IMR-90 (cell line): Measurements from ENCODE around the gene CC2D2B. TPM values are rescaled to one million over a fixed set of nuclear protein-coding genes. Genes with fewer than 3 reads are reported as not detected.

Experiments
- ATAC-seq: fragments of 200-7000 bp; cut with Tn5 transposase; 2 replicates; pipeline ENCODE4 v1.9.1; 2020; ENCODE audit warnings: low read depth, mild to moderate bottlenecking, moderate library complexity
- BruUV-seq: library from RNA; stranded (reverse); fragments of 400-500 nt; replicated peaks from 2 replicates; lab custom pipeline; 2021; lab: Mats Ljungman, UMichigan
- CTCF ChIA-PET: fragments of 300-600 bp; formaldehyde crosslinking; extraction: SDS; loops from one replicate; lab custom pipeline; 2021; ENCODE audit warnings: antibody characterized with exemption; lab: Yijun Ruan, JAX
- POLR2A ChIA-PET: fragments of 300-600 bp; sonication (Branson Sonifier 250); formaldehyde crosslinking; loops from one replicate; lab custom pipeline; 2022; ENCODE audit warnings: antibody characterized with exemption; ENCODE audit not compliant: unreplicated experiment; lab: Charles Lee
- DNase-seq: peaks from one replicate; pipeline ENCODE4 v3.0.0; 2013
- H2AFZ ChIP-seq: replicated peaks from 2 replicates; pipeline ENCODE3; 2013; ENCODE audit warnings: low read length, mild to moderate bottlenecking; ENCODE audit not compliant: poor library complexity
- H2AK5ac ChIP-seq: 2 replicates; pipeline ENCODE4 v1.6.1; 2013; ENCODE audit warnings: low read depth, low read length, inconsistent platforms
- H2AK9ac ChIP-seq: replicated peaks from 2 replicates; pipeline ENCODE3; 2013; ENCODE audit warnings: mild to moderate bottlenecking, low read depth, low read length, moderate library complexity; ENCODE audit not compliant: poor library complexity
- H2BK120ac ChIP-seq: 2 replicates; pipeline ENCODE4 v1.6.1; 2013; ENCODE audit warnings: low read depth, low read length, inconsistent platforms
- H2BK15ac ChIP-seq: 3 replicates; pipeline ENCODE4 v1.6.1; 2013; ENCODE audit warnings: low read depth, low read length, inconsistent platforms
- H2BK20ac ChIP-seq: 2 replicates; pipeline ENCODE4 v1.6.1; 2013; ENCODE audit warnings: low read depth, mild to moderate bottlenecking, inconsistent platforms, low read length, moderate library complexity
- H2BK5ac ChIP-seq: 2 replicates; pipeline ENCODE4 v1.6.1; 2013; ENCODE audit warnings: mild to moderate bottlenecking, low read depth, low read length, inconsistent platforms; ENCODE audit not compliant: poor library complexity, severe bottlenecking
- H3K14ac ChIP-seq: replicated peaks from 2 replicates; pipeline ENCODE4 v1.6.1; 2013; ENCODE audit warnings: low read depth, low read length, inconsistent platforms
- H3K18ac ChIP-seq: 2 replicates; pipeline ENCODE4 v1.6.1; 2013; ENCODE audit warnings: low read depth, low read length, control low read depth
- H3K23ac ChIP-seq: 2 replicates; pipeline ENCODE4 v1.6.1; 2013; ENCODE audit warnings: low read depth, low read length, inconsistent platforms
- H3K27ac ChIP-seq: 2 replicates; pipeline ENCODE4 v1.5.1; 2013; ENCODE audit warnings: mild to moderate bottlenecking, control low read depth, low read length; ENCODE audit not compliant: insufficient read depth
- H3K27me3 ChIP-seq: 2 replicates; pipeline ENCODE4 v1.6.1; 2013; ENCODE audit warnings: low read length; ENCODE audit not compliant: control insufficient read depth, insufficient read depth
- H3K36me3 ChIP-seq: 2 replicates; pipeline ENCODE4 v1.6.1; 2013; ENCODE audit warnings: low read length, mixed read lengths; ENCODE audit not compliant: control insufficient read depth, insufficient read depth
- H3K4ac ChIP-seq: 2 replicates; pipeline ENCODE4 v1.6.1; 2013; ENCODE audit warnings: low read depth, low read length, inconsistent platforms
- H3K4me1 ChIP-seq: 2 replicates; pipeline ENCODE4 v1.6.1; 2013; ENCODE audit warnings: low read length, mixed read lengths; ENCODE audit not compliant: control insufficient read depth, insufficient read depth
- H3K4me2 ChIP-seq: 2 replicates; pipeline ENCODE4 v1.6.1; 2013; ENCODE audit warnings: low read depth, mild to moderate bottlenecking, control low read depth, low read length, moderate library complexity
- H3K4me3 ChIP-seq: 2 replicates; pipeline ENCODE4 v1.5.1; 2013; ENCODE audit warnings: low read depth, mild to moderate bottlenecking, control low read depth, low read length, moderate library complexity; ENCODE audit not compliant: insufficient read depth
- H3K56ac ChIP-seq: 2 replicates; pipeline ENCODE4 v1.6.1; 2013; ENCODE audit warnings: low read length, inconsistent platforms; ENCODE audit not compliant: insufficient read depth; ENCODE audit errors: extremely low read depth
- H3K79me1 ChIP-seq, 2 experiments: 2 replicates each; pipeline ENCODE4 v1.6.1; 2013; ENCODE audit warnings: low read length in 2 of 2, inconsistent platforms in 1 of 2, low read depth in 1 of 2
- H3K9ac ChIP-seq: 2 replicates; pipeline ENCODE4 v1.6.1; 2013; ENCODE audit warnings: low read depth, low read length, control low read depth
- H3K9me1 ChIP-seq: 2 replicates; pipeline ENCODE4 v1.6.1; 2013; ENCODE audit warnings: low read length, inconsistent platforms; ENCODE audit not compliant: insufficient read depth
- H3K9me3 ChIP-seq: 2 replicates; pipeline ENCODE4 v1.6.1; 2013; ENCODE audit warnings: low read length; ENCODE audit not compliant: control insufficient read depth, insufficient read depth
- H4K20me1 ChIP-seq: 2 replicates; pipeline ENCODE4 v1.6.1; 2013; ENCODE audit warnings: low read length, inconsistent platforms; ENCODE audit not compliant: insufficient read depth
- H4K5ac ChIP-seq: 2 replicates; pipeline ENCODE4 v1.6.1; 2013; ENCODE audit warnings: mild to moderate bottlenecking, low read depth, low read length, control low read depth
- H4K8ac ChIP-seq, 2 experiments: 2 replicates each; pipeline ENCODE4 v1.6.1; 2013; ENCODE audit warnings: low read depth in 2 of 2, low read length in 2 of 2, control low read depth in 1 of 2, inconsistent platforms in 1 of 2
- H4K91ac ChIP-seq: 2 replicates; pipeline ENCODE4 v1.6.1; 2013; ENCODE audit warnings: low read depth, low read length, inconsistent platforms; ENCODE audit not compliant: insufficient read depth
- BHLHE40 ChIP-seq: fragments of 150-350 bp; IDR thresholded peaks from 2 replicates; pipeline ENCODE4 v1.6.1; 2016; ENCODE audit warnings: mild to moderate bottlenecking, low read depth, low read length
- CEBPB ChIP-seq: IDR thresholded peaks from 2 replicates; pipeline ENCODE4 v1.6.1; 2012; ENCODE audit warnings: low read depth, low read length, improper control_type of control experiment
- CHD1 ChIP-seq: IDR thresholded peaks from 2 replicates; pipeline ENCODE4 v1.6.1; 2012; ENCODE audit warnings: low read depth, low read length, improper control_type of control experiment
- ELK1 ChIP-seq: fragments of 150-350 bp; IDR thresholded peaks from 2 replicates; pipeline ENCODE4 v1.6.1; 2016; ENCODE audit warnings: low read depth, mild to moderate bottlenecking, low read length, moderate library complexity, borderline replicate concordance
- FOS ChIP-seq: fragments of 150-350 bp; IDR thresholded peaks from 2 replicates; pipeline ENCODE4 v1.6.1; 2016; ENCODE audit warnings: low read depth, low read length
- MAFK ChIP-seq: IDR thresholded peaks from 2 replicates; pipeline ENCODE4 v1.6.1; 2012; ENCODE audit warnings: low read depth, low read length, improper control_type of control experiment
- WGBS, 2 experiments: methylation state at CpG; one replicate each; pipeline versions ENCODE4 v1.1.5 to v1.1.7; 2013; ENCODE audit warnings: missing lambda C conversion rate in 2 of 2; ENCODE audit not compliant: insufficient read length in 1 of 2; ENCODE audit errors: extremely low coverage in 2 of 2; 5-methylcytosine and 5-hydroxymethylcytosine counted together
- dilution Hi-C: fragments of 300-500 bp; cut with HindIII; formaldehyde crosslinking; loops from one replicate; pipeline ENCODE4 v1.14.3; 2018; ENCODE audit warnings: low sequenced_read_pairs; ENCODE audit not compliant: unreplicated experiment
- in situ Hi-C: fragments of 300-500 bp; cut with MboI; formaldehyde crosslinking; loops from 3 replicates; pipeline ENCODE4 v1.14.3; 2019; ENCODE audit warnings: low sequenced_read_pairs, inconsistent platforms, mixed read lengths
- intact Hi-C: fragments of 100-400 bp; cut with micrococcal nuclease; formaldehyde crosslinking; loops from 2 replicates; pipeline ENCODE4 v1.10.0; 2022
- polyA plus RNA-seq, 3 experiments: library from polyadenylated mRNA; depleted of rRNA; stranded (reverse); fragments of >200 nt; gene quantifications; 2 replicates each; pipeline ENCODE4 v1.2.3, GENCODE V29; 2012; ENCODE audit warnings: low replicate concordance in 1 of 3
- total RNA-seq: library from RNA; depleted of rRNA; stranded (reverse); fragments of >200 nt; gene quantifications from 2 replicates; pipeline ENCODE4 v1.2.3, GENCODE V29; 2012
- TF ChIP-seq, protein P1 (sequence below): fragments of 150-350 bp; IDR thresholded peaks from 2 replicates; pipeline ENCODE4 v1.6.1; 2017; ENCODE audit warnings: mild to moderate bottlenecking, antibody characterized with exemption, low read length, low read depth

CC2D2B gene
- total and polyA plus RNA-seq, 2 of the 4 experiments (the other 2 are of a cell fraction), result not detected

DNA sequence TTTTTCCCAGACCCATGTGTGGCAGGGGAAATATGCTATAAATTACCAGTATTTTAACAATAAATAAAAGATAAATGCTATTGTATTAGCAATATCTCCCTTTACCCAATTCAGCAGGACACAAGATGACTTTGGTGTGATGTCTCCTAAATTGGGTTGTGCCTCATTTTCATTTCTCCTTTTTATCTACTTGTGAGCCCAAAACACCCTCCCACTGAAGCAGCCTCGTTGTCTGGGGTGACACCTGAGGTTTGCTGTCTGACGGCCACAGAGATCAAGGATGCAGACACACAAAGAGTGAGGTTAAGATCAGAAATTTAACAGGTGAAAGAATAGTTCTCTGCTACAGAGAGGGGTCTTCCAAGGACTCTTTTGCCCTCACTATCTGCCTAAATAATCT is 27.1 kb upstream of the CC2D2B start:
- Histone ChIP-seq H2BK120ac (no peak overlapping the region), H4K20me1 (no peaks in the 10 kb centered on the region), H2AFZ (no peak overlapping the region), H3K4me1 (no peaks in the 10 kb centered on the region), H3K9me1 (no peaks in the 10 kb centered on the region), H4K8ac (no peak overlapping the region), H3K4me3 (no peak overlapping the region), H3K27me3 (no peaks in the 10 kb centered on the region), H3K23ac (no peak overlapping the region), H3K36me3 (no peaks in the 10 kb centered on the region), H3K56ac (no peak overlapping the region), H2BK15ac (no peak overlapping the region), H3K9ac (no peak overlapping the region), H3K14ac (no peak overlapping the region), H3K79me1 (no peaks in the 10 kb centered on the region), H4K91ac (no peak overlapping the region), H4K5ac (no peak overlapping the region), H3K18ac (no peak overlapping the region), H3K27ac (no peak overlapping the region), H2BK5ac (no peak overlapping the region), H3K4ac (no peak overlapping the region), H3K4me2 (no peak overlapping the region), H2AK5ac (no peak overlapping the region), H2BK20ac (no peak overlapping the region), H3K9me3 (no peaks in the 10 kb centered on the region), H2AK9ac (no peak overlapping the region)
- intact Hi-C loops (no loop called here), dilution Hi-C loops (no loop called here), in situ Hi-C loops (no loop called here)
- ATAC-seq, result no peak
- DNase-seq, result no peak
- TF ChIP-seq ELK1, result no peak
- TF ChIP-seq FOS, result no peak
- no peak for TF ChIP-seq CEBPB
- TF ChIP-seq, protein P1, sequence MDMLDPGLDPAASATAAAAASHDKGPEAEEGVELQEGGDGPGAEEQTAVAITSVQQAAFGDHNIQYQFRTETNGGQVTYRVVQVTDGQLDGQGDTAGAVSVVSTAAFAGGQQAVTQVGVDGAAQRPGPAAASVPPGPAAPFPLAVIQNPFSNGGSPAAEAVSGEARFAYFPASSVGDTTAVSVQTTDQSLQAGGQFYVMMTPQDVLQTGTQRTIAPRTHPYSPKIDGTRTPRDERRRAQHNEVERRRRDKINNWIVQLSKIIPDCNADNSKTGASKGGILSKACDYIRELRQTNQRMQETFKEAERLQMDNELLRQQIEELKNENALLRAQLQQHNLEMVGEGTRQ, result no peak
- no peak for TF ChIP-seq CHD1
- no peak for TF ChIP-seq MAFK
- TF ChIP-seq BHLHE40, result no peak
- ChIA-PET CTCF (interaction anchor here (0.6 to 0.8 kb wide), 2 partner anchors 187 to 371 kb away, joined by 3 to 6 read pairs; partner anchors contain the start of gene TCTN3), POLR2A (no interaction called here)
- WGBS, 2 experiments, result no CpG with 5 or more reads among the region's 2 CpGs
- BruUV-seq, result no TSS peak
